DMS 273 (cell line): ENCODE results near the gene PHF14.

Source experiments
- DNase-seq: peaks from one replicate; lab custom pipeline; 2025; ENCODE audit not compliant: unreplicated experiment; lab: John Stamatoyannopoulos, UW

The PHF14 gene

DNA sequence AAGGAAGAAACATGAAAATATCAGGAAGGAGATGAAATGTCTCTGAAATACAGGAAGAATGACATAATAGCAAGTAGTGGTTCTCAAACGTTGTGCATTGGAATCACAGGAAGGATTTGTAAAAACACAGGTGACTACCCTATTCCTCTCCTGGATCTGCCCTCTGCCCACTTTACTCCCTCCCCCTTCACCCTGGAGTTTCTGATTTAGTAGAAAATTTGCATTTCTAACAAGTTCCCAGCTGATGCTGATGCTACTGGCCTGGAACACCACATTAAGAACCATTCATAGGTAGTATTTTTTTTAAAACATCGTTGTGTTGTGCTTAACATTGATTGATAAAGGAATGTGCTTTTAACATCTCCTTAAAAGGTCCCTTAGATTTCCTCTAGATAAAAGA, 130.9 kb downstream of the PHF14 start:
- no peak for DNase-seq

DNA sequence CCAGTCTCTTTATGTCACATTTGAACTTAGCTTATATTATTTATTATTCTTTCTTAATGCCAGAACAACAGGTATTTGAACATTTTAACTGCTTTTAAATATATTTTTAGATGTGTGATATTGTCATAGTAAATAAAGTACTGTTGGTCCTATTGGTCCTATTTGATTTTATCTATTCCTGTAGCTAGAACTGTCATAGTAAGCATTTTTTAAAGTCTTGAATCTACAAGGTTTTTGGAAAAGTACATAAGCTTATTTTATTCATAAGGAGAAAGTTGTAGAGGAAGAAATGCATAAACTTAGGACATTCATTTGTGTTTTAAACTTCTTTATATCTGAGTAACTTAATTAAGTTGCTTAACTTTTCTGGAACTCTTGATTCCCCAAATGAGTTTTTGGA, 136.0 kb downstream of the PHF14 start:
- DNase-seq: no peak

DNA sequence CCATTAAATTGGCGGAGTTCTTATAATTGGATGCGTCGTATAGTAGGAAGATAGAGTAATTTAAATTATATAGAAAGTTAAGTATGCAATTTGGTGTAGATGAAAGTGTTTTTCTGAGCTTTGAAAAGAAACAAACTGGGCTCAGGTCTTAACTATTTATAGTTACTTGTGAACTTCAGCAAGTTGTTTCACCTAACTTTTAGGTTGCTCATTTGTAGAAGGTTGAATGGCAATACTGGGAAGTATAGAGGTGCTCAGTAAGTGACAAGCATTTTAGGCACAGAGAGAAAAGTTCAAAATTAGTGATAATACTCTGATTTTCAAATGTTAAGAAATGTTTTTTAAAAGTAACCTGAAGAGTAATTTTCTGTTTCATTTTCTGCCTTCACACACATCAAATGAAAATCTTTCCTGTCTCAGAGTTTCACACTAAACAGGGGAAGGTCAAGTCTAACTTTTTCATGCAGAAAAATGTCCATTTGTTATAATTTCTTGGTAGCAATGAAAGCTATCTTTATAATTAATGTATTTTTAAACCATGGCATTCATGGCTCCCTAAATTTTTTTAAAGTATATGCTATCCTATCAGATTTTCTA, 146.5 kb downstream of the PHF14 start:
- DNase-seq: no peak

DNA sequence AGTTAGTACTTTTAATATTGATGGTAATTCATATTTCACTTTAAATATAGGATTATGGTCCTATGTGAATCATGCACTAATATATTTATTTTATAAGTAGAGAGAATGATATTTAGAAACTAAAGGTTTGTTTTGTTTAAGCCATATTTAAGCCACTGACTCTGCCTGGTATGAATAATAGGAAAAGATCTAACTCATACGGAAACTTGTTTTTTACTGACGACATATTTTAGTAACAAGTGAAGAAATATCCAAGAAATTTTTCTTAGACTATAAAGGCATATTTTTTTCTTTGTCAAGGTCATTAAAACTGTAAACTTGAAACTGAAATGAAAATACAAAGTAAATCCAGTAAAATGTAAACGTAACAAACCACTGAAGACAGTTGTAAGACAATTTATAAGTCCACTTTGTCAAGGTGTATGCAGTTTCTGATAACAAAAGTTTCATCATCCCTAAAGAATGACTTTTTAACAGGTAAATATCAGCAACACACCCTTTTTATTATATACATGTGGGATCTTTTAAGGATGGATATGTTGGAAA, 147.1 kb downstream of the PHF14 start:
- no peak for DNase-seq

DNA sequence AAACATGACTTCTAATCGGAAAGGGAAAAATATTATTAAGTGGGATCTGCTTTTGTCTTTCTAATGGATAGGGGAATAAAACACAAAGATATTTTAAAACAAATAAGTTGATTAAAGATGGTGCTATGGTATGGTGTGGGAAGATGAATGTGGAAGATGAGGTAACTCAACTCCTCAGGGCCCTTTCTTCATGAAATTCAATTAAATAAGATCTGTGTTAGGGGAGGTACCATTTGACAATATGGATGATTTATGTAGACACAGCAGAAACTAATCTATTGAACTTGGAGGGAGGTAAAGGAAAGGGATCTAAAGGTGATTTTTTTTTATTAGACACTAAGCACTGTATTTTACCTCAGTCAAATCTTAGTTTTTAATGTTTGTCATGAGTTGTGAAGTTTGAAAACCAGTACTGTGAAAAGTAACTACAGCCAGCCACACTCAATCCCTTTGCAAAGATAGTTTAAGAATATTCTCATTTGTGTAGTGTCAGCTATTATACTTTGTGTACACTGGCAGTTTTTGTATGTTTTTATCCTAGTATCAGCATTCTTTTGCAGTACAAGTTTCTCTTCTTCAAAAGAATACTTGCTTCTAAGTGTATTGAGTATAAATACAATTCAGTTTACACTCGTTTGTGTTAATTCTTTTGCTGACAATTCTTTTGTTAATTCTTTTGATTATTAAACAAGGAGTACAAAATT, 151.3 kb downstream of the PHF14 start:
- no peak for DNase-seq

- no peak for DNase-seq
Observed at GRCh38 chr7:11127114-11127785, 153.6 kb downstream of the PHF14 start.

DNA sequence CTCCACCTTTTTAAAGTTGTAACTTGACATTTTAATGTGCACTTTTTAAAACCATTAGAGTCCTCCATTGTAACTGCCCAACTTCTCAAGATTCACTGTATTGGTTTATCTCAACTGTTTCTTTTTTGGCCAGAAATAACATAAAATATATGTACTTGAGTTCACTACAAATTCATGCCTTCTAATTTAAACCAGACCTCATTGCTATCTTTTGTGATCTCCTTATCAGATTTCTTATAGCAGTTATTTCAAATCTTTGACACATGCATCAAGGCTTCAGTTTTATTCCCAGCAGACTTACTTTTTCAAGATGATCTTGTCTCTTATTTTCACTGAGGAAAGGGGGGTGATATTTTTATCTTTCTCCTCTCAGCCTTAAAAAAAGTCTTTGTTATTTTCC, 154.3 kb downstream of the PHF14 start:
- no peak for DNase-seq

DNA sequence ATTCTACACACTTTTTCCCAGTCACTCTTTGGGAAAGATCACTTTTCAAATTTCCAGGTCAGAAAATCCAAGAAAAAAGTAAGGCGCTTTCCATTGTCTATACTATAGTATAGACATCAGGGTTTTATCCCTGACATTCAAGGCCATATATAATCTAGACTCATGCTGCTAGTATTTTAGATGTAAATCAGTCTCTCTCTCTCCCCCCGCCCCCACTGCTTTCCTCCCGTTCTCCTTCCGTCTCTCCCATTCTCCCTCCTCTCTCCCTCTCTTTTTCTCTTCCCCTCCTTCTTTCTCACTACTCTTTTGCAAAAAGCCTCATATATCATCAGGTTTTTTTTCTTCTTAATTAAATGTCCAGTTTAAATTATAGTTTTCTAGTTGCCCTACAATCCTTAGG, 154.8 kb downstream of the PHF14 start:
- no peak for DNase-seq

DNA sequence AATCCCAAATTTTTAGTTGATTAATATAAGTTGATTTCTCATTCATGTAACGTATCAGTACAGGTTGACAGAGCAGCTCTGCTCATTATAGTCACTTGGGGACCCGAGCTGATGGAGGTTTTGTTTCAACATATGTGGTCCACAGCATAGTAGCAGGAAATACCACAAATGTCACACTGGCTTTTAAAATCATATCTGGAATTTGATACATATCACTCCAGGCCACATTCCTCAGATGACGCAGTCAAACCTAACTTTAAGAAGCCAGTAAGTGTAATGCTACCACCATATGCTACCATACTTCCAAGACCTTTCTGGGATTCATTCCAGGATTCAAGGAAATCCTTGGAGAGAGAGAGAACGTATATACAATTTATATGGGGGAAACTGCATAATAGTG, 156.3 kb downstream of the PHF14 start:
- DNase-seq: peak; percentile 79

DNA sequence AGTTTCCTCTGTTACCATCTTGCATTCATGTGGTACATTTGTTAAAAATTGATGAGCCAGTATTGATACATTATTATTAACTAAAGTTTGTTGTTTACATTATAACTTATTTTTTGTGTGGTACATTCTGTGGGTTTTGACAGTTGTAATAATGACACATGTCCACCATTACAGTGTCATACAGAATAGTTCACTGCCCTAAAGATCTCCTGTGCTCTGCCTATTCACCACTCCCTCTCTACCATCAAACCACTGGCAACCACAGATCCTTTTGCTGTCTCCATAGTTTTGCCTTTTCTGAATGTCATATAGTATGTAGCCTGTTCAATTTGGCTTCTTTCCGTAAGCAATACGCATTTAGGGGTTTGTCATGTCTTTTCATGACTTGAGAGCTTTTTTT, 156.9 kb downstream of the PHF14 start:
- DNase-seq: no peak

GRCh38 chr7:11133436-11133959, 159.8 kb downstream of the PHF14 start:
- no peak for DNase-seq

GRCh38 chr7:11135573-11135972, 161.9 kb downstream of the PHF14 start:
- no peak for DNase-seq

GRCh38 chr7:11141541-11141940, 167.9 kb downstream of the PHF14 start:
- no peak for DNase-seq

- DNase-seq: peak; percentile 19
Observed at GRCh38 chr7:11153694-11154093, 180.0 kb downstream of the PHF14 start.

DNA sequence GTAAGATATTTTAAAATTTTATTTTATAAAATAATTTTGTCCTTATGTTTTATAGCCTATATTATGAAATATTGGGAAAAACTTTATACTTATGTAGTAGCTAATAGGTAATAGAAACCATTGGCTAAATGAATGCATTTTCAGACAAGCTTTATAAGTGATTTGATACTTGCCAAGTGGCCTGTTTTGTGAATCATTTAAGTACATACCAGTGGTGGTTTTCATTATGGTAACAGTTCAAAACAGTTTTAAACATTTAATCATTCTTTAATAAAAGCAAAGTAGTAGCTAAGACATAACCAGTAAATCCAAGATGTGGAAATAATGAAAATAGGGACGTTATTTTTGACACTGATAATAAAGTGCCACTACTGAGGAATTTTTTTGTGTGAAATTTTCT, 182.2 kb downstream of the PHF14 start:
- no peak for DNase-seq

DNA sequence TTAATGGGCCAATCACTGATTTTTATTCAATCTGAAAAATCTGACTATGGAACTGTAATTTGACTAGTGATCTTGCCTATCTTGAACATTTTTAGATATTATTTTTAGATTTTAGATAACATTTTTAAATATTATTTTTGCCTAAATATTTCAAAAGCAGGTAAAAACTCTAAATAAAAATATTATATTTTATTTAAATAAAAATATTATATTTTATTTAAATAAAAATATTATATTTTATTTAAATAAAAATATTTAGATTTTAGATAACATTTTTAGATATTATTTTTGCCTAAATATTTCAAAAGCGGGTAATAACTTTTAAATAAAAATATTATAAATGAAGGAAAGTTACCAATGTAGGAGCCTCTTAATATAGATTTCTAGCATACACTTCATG, 187.8 kb downstream of the PHF14 start:
- DNase-seq: no peak

DNA sequence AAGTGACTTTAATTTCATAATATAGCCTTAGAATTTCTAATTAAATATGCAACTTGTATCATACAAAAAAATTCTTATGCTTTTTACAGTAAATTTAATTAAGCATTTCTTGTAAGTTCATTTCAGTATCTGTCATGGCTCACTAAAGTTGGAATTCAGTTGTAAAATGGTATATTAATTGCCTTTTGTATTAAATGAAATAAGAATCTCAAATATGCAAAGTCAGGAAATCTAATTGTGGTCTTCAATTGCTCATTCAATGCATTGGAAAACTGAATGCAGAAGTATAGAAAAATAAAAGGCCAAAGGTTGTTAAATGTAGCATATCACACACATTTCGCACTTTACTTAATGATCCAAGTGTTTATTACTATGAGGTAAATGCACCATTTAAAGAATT, 189.5 kb downstream of the PHF14 start:
- DNase-seq: no peak

- DNase-seq: no peak
Observed at GRCh38 chr7:11166051-11166450, 192.4 kb downstream of the PHF14 start.

- DNase-seq: peak; percentile 78
Observed at GRCh38 chr7:11168650-11169170, 195.0 kb downstream of the PHF14 start.

DNA sequence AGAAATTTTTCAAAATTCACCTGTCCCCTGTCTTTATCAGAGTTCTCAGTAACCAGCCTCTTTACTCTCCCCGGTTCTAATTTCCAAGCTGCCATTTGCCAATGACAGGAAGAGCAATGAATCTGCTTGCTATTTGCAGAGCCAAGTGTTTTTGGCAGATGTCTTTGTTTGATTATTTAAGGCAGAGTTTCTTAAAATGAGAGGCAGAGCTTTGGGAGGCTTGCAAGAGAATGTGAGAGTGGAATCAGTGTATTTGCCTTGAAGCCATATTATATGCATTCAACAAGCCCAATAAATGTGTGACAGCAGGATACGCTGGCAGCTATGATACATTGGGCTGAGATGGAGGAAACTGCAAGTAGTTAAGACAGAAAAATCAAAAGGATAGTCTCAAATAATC, 196.5 kb downstream of the PHF14 start:
- DNase-seq: peak; percentile 90

DNA sequence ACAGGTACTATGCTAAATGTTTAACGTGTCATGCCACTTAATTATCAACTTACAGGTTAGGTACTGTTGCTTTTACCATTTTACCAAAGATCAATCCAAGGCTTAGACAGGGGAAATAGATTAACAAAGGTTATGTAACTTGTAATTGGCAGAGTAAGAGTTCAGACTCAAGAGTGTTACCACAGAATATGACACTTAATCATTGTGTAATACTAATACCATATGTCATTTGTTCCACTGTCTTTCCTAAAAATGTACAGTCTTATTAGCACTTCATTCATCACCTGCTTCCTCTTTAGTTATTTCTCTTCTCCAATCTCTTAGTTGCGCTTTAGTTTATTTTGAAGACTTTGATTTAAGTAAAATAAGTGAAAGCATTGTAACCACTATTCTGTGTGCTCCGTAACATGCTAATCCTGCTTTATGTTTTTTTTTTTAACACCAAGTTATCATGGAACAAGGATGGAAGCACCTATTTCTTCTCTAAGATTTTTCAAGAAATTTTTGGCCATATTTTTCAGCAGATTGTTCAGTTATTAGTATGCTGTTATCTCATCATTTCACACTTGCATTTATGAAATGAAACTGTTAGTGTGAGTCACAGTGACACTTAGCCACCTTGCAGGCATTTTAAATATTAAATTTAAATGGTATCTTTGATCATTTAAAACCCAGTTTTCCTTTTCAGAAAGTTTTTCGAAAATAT, 197.3 kb downstream of the PHF14 start:
- DNase-seq: peak; percentile 41
